HepG2 (cell line): ENCODE measurements around the gene C20orf204. TPM values are rescaled to one million over a fixed set of nuclear protein-coding genes. Genes with fewer than 3 reads are reported as not detected.

Experiments
- ARNT ChIP-seq: fragments of 450-650 bp; IDR thresholded peaks from 2 replicates; pipeline ENCODE4 v1.6.1; 2017
- DNMT1 ChIP-seq: sonication (generic); formaldehyde crosslinking; IDR thresholded peaks from 2 replicates; pipeline ENCODE4 v1.5.1; 2020; ENCODE audit warnings: mild to moderate bottlenecking, missing genetic modification reagents
- IRX3 ChIP-seq: sonication (generic); formaldehyde crosslinking; IDR thresholded peaks from 2 replicates; pipeline ENCODE4 v1.8.1; 2023; ENCODE audit warnings: mild to moderate bottlenecking, low read depth, missing genetic modification reagents, borderline replicate concordance
- PCBP1 ChIP-seq: fragments of 200-400 bp; formaldehyde crosslinking; IDR thresholded peaks from 2 replicates; pipeline ENCODE4 v1.6.1; 2017; ENCODE audit warnings: mild to moderate bottlenecking, low read depth, low read length, borderline replicate concordance
- POLR2A ChIP-seq, 2 experiments: IDR thresholded peaks; 2 replicates each; pipeline ENCODE4 v1.6.1; 2011; ENCODE audit warnings: low read depth in 2 of 2, low read length in 2 of 2, mild to moderate bottlenecking in 1 of 2, moderate library complexity in 1 of 2; ENCODE audit not compliant: insufficient read depth in 1 of 2
- RORA ChIP-seq: sonication (generic); formaldehyde crosslinking; IDR thresholded peaks from 2 replicates; pipeline ENCODE4 v1.5.0; 2020; ENCODE audit warnings: mild to moderate bottlenecking, missing genetic modification reagents, moderate library complexity
- THAP9 ChIP-seq: sonication (generic); formaldehyde crosslinking; IDR thresholded peaks from 2 replicates; pipeline ENCODE4; 2020; ENCODE audit warnings: missing genetic modification reagents, mild to moderate bottlenecking, borderline replicate concordance
- XBP1 ChIP-seq: sonication (generic); formaldehyde crosslinking; IDR thresholded peaks from 2 replicates; pipeline ENCODE4 v1.5.0; 2020; ENCODE audit warnings: missing genetic modification reagents
- ZBTB8A ChIP-seq: sonication (generic); formaldehyde crosslinking; IDR thresholded peaks from 2 replicates; pipeline ENCODE4 v1.4.0; 2020; ENCODE audit warnings: mild to moderate bottlenecking, low read depth, missing genetic modification reagents, borderline replicate concordance
- ZNF101 ChIP-seq: sonication (generic); formaldehyde crosslinking; IDR thresholded peaks from 2 replicates; pipeline ENCODE4 v1.4.0; 2020; ENCODE audit warnings: mild to moderate bottlenecking, low read depth, missing genetic modification reagents, borderline replicate concordance
- ZNF160 ChIP-seq: sonication (generic); formaldehyde crosslinking; IDR thresholded peaks from 2 replicates; pipeline ENCODE4 v1.8.0; 2022; ENCODE audit warnings: mild to moderate bottlenecking, inconsistent platforms, missing genetic modification reagents
- ZNF317 ChIP-seq: sonication (generic); formaldehyde crosslinking; IDR thresholded peaks from 2 replicates; pipeline ENCODE4 v1.5.0; 2020; ENCODE audit warnings: mild to moderate bottlenecking, missing genetic modification reagents
- ZNF33A ChIP-seq: sonication (generic); formaldehyde crosslinking; IDR thresholded peaks from 2 replicates; pipeline ENCODE4 v1.5.1; 2020; ENCODE audit warnings: missing genetic modification reagents, mild to moderate bottlenecking, moderate library complexity, borderline replicate concordance
- ZNF501 ChIP-seq: sonication (generic); formaldehyde crosslinking; IDR thresholded peaks from 2 replicates; pipeline ENCODE4 v1.5.1; 2020; ENCODE audit warnings: mild to moderate bottlenecking, moderate library complexity, missing genetic modification reagents
- ZNF562 ChIP-seq: sonication (generic); formaldehyde crosslinking; IDR thresholded peaks from 2 replicates; pipeline ENCODE4 v1.8.0; 2022; ENCODE audit warnings: missing genetic modification reagents, borderline replicate concordance
- ZNF563 ChIP-seq: sonication (generic); formaldehyde crosslinking; IDR thresholded peaks from 2 replicates; pipeline ENCODE4 v1.8.0; 2022; ENCODE audit warnings: mild to moderate bottlenecking, moderate library complexity, missing genetic modification reagents
- ZNF746 ChIP-seq: sonication (generic); formaldehyde crosslinking; IDR thresholded peaks from 2 replicates; pipeline ENCODE4 v1.8.0; 2022; ENCODE audit warnings: mild to moderate bottlenecking, missing genetic modification reagents
- ZNF782 ChIP-seq: sonication (generic); formaldehyde crosslinking; IDR thresholded peaks from 2 replicates; pipeline ENCODE4 v1.4.0; 2020; ENCODE audit warnings: missing genetic modification reagents, mild to moderate bottlenecking, borderline replicate concordance
- polyA plus RNA-seq, 8 experiments: library from polyadenylated mRNA; depleted of rRNA in 3 of 8; stranded (reverse) in 7 of 8; unstranded in 1 of 8; fragments of >200 nt; fragmentation: Illumina TruSeq in 4 of 8; extraction: Trizol in 4 of 8; gene quantifications; 2 replicates each; pipeline versions ENCODE4 v1.2.1 to v1.2.3, GENCODE V29; 2011 to 2016; ENCODE audit warnings: low read depth in 4 of 8, missing spikeins in 1 of 8, mixed read lengths in 1 of 8; ENCODE audit not compliant: insufficient read depth in 1 of 8
- total RNA-seq, 5 experiments: library from RNA; depleted of rRNA; stranded (reverse); fragments of >200 nt; fragmentation: Illumina TruSeq; extraction: Trizol; gene quantifications; 2 replicates each; pipeline ENCODE4 v1.2.3, GENCODE V29; 2016; ENCODE audit warnings: low read depth in 1 of 5
- TF ChIP-seq, protein P1 (sequence below): IDR thresholded peaks from 2 replicates; pipeline ENCODE4 v1.6.1; 2012; ENCODE audit warnings: inconsistent platforms
- TF ChIP-seq, protein P2 (sequence below): sonication (generic); formaldehyde crosslinking; IDR thresholded peaks from 2 replicates; pipeline ENCODE4 v1.8.0; 2022; ENCODE audit warnings: low read depth, missing genetic modification reagents
- TF ChIP-seq, protein P3 (sequence below): sonication (generic); formaldehyde crosslinking; IDR thresholded peaks from 2 replicates; pipeline ENCODE4 v1.4.0; 2020; ENCODE audit warnings: low read depth, mild to moderate bottlenecking, missing genetic modification reagents

C20orf204 gene
- total and polyA plus RNA-seq, 2 of the 13 experiments (the other 11 are each of a cell fraction or from before 2014, with no cell fraction given), result 22.1 to 80.0 TPM

DNA sequence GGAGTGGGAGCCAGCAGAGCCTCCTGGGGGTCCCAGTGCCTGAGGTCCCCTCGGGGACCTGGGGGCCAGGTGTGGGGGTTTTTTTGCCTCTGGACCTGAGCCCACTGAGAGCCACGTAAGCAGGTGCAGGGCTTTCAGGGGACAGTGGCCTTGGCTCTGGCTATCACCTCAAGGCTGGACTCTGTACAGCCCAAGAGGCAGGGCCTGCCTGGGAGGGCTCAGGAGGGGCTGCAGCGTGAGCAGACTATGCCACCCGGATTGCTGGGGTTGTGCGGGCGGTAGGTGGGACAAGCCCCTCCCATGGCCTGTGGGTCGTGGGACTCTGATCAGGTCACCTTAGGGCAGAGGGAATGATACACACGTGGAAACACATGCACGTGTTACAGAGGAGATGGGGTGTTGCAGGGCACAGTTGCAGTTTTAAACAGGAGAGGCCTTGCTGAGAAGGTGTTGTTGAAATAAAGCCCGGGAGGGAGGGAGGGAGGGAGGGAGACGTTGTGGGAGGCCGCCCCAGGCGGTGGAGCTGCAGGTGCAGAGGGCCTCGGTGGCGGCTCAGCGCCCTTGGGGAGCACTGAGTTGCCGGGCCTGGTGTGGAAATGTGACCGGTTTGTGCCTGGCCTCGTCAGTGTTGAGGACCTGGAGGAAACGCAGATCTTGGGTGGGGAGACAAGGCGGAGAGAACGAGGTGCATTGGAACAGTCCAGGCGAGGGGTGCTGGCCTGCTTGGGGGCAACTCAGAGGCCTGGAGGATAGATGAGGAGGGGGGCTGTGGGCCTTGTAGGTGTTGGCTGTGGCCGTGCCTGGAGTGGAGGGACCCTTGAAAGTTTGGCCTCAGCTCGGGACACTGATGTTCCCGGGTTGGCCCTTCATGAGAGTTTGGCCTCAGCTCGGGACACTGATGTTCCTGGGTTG, 29.3 kb downstream of the C20orf204 start (continued):
- peak; percentile 75 for TF ChIP-seq THAP9 (CRISPR knock-in tag)
- peak; percentile 86 for TF ChIP-seq IRX3 (CRISPR knock-in tag)
- TF ChIP-seq, protein P1, sequence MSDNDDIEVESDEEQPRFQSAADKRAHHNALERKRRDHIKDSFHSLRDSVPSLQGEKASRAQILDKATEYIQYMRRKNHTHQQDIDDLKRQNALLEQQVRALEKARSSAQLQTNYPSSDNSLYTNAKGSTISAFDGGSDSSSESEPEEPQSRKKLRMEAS, result peak; percentile 89
- TF ChIP-seq ZNF782 (CRISPR knock-in tag), result peak; percentile 74; the same call in 1 of the 2 replicates
- TF ChIP-seq, protein P2, sequence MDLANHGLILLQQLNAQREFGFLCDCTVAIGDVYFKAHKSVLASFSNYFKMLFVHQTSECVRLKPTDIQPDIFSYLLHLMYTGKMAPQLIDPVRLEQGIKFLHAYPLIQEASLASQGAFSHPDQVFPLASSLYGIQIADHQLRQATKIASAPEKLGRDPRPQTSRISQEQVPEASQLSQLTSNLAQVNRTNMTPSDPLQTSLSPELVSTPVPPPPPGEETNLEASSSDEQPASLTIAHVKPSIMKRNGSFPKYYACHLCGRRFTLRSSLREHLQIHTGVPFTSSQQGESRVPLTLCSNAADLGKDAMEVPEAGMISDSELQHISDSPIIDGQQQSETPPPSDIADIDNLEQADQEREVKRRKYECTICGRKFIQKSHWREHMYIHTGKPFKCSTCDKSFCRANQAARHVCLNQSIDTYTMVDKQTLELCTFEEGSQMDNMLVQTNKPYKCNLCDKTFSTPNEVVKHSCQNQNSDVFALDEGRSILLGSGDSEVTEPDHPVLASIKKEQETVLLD (CRISPR knock-in tag), result 0 out of 2 replicates have a peak, but pooled peaks have one; percentile 52
- TF ChIP-seq, protein P3, sequence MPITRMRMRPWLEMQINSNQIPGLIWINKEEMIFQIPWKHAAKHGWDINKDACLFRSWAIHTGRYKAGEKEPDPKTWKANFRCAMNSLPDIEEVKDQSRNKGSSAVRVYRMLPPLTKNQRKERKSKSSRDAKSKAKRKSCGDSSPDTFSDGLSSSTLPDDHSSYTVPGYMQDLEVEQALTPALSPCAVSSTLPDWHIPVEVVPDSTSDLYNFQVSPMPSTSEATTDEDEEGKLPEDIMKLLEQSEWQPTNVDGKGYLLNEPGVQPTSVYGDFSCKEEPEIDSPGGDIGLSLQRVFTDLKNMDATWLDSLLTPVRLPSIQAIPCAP (CRISPR knock-in tag), result peak; percentile 77; the same call in 1 of the 2 replicates
- TF ChIP-seq DNMT1, result no peak
- TF ChIP-seq ARNT, result no peak
- no peak; the same call in 1 of the 2 replicates for TF ChIP-seq ZNF317 (CRISPR knock-in tag)
- no peak for TF ChIP-seq ZNF33A (CRISPR knock-in tag)
- no peak for TF ChIP-seq PCBP1
- TF ChIP-seq ZNF746, result peak; percentile 86
- TF ChIP-seq ZNF101 (CRISPR knock-in tag), result 0 out of 2 replicates have a peak, but pooled peaks have one; percentile 18
- TF ChIP-seq ZNF562 (CRISPR knock-in tag), result no peak
- peak; percentile 46; the same call in 1 of the 2 replicates for TF ChIP-seq ZBTB8A (CRISPR knock-in tag)
- TF ChIP-seq ZNF501 (CRISPR knock-in tag), result peak; percentile 51; the same call in 1 of the 2 replicates
- 0 out of 2 replicates have a peak, but pooled peaks have one; percentile 21 for TF ChIP-seq XBP1
- TF ChIP-seq POLR2A (IDR thresholded peaks at IDR 0.05; ENCODE audit: insufficient read depth in 1 of 2, low read depth in 2 of 2, low read length in 2 of 2), result 0 out of 4 replicates have a peak, but pooled peaks of 1 of the 2 experiments have one; percentile 36
- peak; percentile 39; the same call in 1 of the 2 replicates for TF ChIP-seq ZNF563
- TF ChIP-seq ZNF160 (CRISPR knock-in tag), result no peak; the same call in 1 of the 2 replicates
- no peak for TF ChIP-seq RORA (CRISPR knock-in tag)
